ENCODE measurements around the gene ALKBH6.

GRCh38 chr19:36058481-36059179, 44.6 kb upstream of the ALKBH6 start:
- TF ChIP-seq, protein P1, sequence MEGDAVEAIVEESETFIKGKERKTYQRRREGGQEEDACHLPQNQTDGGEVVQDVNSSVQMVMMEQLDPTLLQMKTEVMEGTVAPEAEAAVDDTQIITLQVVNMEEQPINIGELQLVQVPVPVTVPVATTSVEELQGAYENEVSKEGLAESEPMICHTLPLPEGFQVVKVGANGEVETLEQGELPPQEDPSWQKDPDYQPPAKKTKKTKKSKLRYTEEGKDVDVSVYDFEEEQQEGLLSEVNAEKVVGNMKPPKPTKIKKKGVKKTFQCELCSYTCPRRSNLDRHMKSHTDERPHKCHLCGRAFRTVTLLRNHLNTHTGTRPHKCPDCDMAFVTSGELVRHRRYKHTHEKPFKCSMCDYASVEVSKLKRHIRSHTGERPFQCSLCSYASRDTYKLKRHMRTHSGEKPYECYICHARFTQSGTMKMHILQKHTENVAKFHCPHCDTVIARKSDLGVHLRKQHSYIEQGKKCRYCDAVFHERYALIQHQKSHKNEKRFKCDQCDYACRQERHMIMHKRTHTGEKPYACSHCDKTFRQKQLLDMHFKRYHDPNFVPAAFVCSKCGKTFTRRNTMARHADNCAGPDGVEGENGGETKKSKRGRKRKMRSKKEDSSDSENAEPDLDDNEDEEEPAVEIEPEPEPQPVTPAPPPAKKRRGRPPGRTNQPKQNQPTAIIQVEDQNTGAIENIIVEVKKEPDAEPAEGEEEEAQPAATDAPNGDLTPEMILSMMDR (IDR thresholded peaks at IDR 0.05) = no peak
- no peak for TF ChIP-seq EZH2phosphoT487 (IDR thresholded peaks at IDR 0.05)

Data from neural progenitor cell (in vitro differentiated cells).